NCI-H128 (cell line): ENCODE measurements around the gene PPARG.
"Not testable (repeated sequence)": the region's sequence is repeated elsewhere in the genome, so short reads cannot be mapped to it uniquely, and the experiment has no call there.

Experiments
- DNase-seq: peaks from one replicate; lab custom pipeline; 2025; ENCODE audit not compliant: unreplicated experiment; lab: John Stamatoyannopoulos, UW

Gene PPARG

GRCh38 chr3:12477256-12477655, 188.4 kb downstream of the PPARG start:
- no peak for DNase-seq

- no peak for DNase-seq
Measured at GRCh38 chr3:12478326-12478725, 189.5 kb downstream of the PPARG start.

GRCh38 chr3:12479198-12479597, 190.3 kb downstream of the PPARG start:
- DNase-seq, result not testable (repeated sequence)

GRCh38 chr3:12479919-12480427, 191.1 kb downstream of the PPARG start:
- DNase-seq, result no peak

- DNase-seq, result no peak
Measured at GRCh38 chr3:12483410-12483809, 194.5 kb downstream of the PPARG start.

- DNase-seq, result no peak
Measured at GRCh38 chr3:12483872-12484197, 195.0 kb downstream of the PPARG start.
